ENCODE data around the gene SH3TC2.
"Not testable (repeated sequence)": the region's sequence is repeated elsewhere in the genome, so short reads cannot be mapped to it uniquely, and the experiment has no call there.

Gene SH3TC2

DNA sequence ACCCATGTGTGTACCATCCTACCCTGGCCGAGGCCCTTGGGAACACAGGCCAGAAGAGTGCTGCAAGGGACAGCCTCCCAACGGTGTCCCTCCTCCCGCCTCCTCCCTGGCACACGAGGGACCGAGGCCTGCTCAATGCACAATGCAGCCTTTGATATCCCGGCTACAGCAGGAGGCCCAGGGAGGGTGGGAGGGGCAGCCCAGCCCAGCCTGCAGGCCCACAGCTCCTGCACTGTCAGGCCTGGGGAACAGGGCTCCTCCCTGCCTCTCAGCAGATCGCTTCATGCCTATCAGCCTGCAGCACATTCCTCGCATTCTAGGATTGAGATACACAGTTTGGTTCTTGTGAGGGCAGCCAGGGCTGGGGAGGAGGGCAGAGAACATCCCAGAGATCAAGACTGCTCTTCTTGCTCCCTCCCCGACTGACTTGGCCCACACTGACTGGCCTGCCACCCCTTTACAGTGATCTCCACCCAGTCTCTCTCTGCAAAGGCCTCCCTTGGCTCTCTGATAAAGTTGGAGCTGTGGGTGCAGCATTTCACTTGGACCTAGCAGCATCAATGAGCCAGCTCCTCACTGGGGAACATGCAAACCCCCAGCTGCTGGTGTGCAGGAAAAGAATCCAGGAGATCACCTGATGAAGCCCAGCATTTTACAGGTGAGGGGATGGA is at the start of gene SH3TC2:
Gene SH3TC2 (minus strand): TSS at position 46 of the 671 bp plus-strand sequence. CDS start 40 bp downstream, at position 6.
- DNase-seq (ENCODE audit: low read depth in 3 of 3), result no peak

DNA sequence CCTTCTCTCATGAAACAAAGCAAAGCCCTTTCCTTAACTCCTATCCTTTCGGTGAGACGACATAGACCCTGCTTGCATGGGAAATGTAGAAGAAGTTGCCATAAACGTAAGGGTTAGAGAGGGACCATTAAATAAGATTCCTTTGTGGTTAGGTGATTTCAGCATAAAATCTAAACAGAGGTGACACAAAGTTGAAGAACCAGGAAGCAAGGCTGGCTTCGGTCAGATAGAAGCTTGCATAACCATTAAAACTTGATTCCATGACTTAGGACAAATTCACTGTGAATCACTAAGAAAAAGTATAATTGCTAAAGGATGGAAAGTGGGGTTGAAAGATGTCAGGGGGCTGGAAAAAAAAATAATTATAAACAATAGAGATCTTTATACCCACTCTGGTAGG is 47.5 kb upstream of the SH3TC2 start:
- DNase-seq (ENCODE audit: low read depth in 3 of 3), result no peak

- DNase-seq (ENCODE audit: low read depth in 3 of 3), result no peak
These were observed 45.9 kb upstream of the SH3TC2 start for GRCh38 chr5:149108651-149109280.

DNA sequence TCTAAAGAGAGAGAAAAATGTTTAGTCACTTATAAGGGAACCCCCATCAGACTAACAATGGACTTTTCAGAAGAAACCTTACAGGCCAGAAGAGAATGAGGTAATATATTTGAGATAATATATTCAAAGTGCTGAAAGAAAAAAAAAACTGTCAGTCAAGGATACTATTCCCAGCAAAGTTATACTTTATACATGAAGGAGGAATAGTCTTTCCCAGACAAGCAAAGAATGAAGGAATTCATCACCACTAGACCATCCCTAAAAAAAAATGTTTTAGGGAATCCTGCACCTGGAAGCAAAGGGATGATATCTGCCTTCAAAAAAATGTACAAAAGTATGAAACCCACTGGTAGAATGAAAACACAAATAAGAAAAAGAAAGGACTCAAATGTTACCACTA is 37.5 kb upstream of the SH3TC2 start:
- DNase-seq (ENCODE audit: low read depth in 3 of 3), result no peak

DNA sequence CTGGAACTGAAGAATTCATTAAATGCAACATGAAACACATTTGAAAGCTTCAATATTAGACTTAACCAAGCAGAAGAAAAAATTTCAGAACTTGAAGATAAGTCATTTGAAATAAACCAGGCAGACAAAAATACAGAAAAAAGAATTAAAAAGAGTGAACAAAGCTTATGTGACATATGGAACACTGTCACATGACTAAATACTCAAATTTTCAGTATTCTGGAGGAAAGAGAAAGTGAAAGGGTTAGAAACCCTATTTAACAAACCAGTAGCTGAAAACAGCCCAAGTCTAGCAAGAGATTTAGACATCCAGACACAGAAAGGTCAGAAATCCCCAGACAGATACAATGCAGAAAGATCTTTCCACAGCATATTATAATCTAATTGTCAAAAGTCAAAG is 37.1 kb upstream of the SH3TC2 start:
- no peak for DNase-seq (ENCODE audit: low read depth in 3 of 3)

DNA sequence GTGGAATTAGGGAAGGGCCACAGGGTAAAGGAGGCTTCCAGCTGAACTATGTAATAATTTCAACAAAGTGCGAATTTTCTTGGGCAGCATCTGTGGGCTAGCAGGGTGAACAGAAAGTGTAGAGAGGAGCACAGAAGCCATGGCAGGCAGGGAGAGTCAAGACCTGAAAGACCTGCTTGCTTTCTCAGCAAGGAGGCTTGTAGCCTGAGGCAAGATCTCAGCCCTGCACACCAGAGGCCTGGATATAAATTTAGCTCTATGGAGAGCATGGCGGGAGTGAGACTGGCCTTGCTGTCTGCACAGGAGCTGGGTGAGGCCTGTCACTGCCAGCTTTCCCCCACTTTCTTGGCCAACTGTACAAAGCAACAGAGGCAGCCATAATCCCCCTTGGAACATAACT is 32.1 kb upstream of the SH3TC2 start:
- DNase-seq (ENCODE audit: low read depth in 3 of 3), result no peak

DNA sequence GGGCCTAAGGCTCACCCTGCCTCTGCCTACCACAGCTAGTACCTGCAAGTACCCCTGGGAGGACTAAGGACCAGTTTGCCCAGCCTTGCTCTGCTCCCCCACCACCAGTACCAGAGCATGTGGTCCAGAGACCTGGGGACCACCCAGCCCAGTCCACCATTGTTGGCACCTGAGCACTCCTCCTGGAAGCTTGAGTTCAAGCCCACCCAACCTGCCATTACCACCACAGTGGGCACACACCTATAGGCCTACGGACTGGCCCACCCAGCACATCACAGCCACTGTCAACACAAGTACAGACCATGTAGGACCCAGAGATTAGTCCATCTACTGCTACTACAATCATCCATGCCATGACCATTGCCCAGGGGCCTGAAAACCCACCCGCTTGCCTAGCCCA is 30.8 kb upstream of the SH3TC2 start:
- no peak for DNase-seq (ENCODE audit: low read depth in 3 of 3)

DNA sequence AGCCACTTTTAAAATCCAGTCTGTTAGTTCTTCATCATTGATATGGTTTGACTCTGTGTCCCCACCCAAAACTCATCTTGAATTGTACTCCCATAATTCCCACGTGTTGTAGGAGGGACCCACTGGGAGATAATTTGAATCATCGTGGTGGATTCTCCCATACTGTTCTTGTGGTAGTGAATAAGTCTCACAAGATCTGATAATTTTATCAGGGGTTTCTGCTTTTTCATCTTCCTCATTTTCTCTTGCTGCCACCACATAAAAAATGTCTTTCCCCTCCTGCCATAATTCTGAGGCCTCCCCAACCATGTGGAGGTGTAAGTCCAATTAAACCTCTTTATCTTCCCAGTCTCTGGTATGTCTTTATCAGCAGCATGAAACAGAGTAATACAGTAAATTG is 26.9 kb upstream of the SH3TC2 start:
- DNase-seq (ENCODE audit: low read depth in 3 of 3), result no peak

DNA sequence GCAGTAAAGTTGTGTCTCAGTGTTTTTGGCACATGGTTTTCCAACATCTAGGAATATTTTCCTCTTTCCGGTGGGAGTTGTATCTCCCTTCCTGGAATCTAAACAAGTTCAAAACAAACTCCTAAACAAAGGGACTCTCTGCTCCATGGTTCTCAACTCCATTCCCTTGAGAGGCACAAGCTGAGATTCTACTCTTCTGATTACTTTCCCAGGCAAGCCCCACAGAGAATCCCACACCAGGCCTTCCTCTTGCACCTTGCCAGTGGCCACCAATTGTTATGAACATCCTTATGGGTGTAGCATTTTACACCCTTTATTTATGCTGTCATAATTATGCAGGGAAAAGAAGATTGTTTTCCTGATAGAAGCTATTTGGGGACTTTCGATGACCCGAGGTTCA is 25.8 kb upstream of the SH3TC2 start:
- DNase-seq (ENCODE audit: low read depth in 3 of 3), result no peak

DNA sequence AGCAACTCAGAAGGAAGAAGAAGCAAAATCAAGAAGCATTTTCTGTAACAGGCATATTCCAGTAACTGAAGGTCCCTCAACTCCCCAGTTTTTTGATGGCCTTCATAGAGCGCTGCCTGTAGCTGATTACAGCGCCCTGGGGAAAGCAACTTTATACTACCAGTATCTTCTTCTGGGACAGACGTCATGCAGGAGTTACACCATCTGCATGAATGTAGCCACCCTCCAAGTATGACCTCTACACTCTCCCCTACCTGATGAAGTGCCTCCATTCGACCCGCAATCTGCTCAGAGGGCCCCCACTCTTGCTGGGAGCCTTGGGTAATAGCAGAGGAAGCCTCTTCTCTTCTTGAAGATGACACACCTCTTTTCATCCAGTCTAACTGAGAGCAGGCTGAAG is 21.0 kb upstream of the SH3TC2 start:
- DNase-seq (ENCODE audit: low read depth in 3 of 3), result no peak

DNA sequence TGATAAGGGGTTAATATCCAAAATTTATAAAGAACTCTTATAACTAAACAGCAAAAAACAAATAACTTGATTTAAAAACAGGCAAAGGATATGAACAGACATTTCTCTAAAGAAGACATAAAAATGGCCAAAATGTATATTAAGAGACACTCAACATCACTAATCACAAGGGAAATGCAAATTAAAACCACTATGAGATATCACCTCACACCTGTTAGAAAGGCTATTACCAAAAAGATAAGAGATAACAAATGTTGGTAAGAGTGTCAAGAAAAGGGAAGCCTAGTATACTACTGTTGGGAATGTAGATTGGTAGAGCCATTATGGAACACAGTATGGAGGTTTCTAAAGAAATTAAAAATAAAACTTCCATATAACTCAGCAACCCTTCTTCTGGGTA is 19.4 kb upstream of the SH3TC2 start:
- no peak for DNase-seq (ENCODE audit: low read depth in 3 of 3)

GRCh38 chr5:149080294-149080693 is 17.4 kb upstream of the SH3TC2 start:
- no peak for DNase-seq (ENCODE audit: low read depth in 3 of 3)

- DNase-seq (ENCODE audit: low read depth in 3 of 3), result no peak
These were observed 17.0 kb upstream of the SH3TC2 start for GRCh38 chr5:149079883-149080282.

- DNase-seq (ENCODE audit: low read depth in 3 of 3), result not testable (repeated sequence)
These were observed 11.2 kb upstream of the SH3TC2 start for GRCh38 chr5:149074071-149074470.

DNA sequence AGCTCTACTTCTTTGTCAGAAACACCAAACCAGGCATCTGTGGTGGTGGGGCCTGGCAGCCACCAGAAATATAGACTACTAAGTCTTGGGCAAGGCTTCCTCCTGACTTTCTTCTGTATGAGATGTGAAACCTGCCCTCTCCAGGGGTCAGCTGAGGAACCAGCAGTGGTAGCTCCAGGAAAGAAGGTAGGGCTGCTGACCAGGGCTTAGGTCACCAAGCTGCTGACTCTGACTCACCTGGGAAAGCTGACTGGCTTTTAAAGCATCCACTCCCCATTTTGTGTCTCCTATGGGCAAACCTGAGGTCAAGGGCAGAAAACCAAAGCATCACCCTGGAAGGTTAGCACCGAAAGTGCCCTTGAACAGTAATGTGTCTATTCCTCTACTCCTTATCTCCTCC is 10.4 kb upstream of the SH3TC2 start:
- DNase-seq (ENCODE audit: low read depth in 3 of 3), result no peak

DNA sequence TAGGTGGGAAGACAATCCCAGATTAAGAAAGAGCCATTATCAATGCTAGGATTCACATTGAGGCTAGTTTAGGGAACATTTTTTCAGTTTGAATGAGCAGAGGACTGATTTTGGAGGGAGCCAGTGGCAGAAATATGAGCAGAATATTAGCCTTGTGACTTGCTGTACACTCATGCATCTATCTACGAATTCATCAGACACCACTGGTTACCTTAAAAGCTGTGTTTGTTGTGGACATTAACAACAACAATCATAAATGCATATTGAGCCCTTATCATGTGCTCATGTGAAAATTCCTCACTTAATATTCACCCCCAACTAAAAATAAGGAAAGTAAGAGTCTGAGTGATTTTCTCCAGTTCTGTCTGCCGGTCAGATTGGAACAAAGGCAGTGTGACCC is 9.9 kb upstream of the SH3TC2 start:
- no peak for DNase-seq (ENCODE audit: low read depth in 3 of 3)

DNA sequence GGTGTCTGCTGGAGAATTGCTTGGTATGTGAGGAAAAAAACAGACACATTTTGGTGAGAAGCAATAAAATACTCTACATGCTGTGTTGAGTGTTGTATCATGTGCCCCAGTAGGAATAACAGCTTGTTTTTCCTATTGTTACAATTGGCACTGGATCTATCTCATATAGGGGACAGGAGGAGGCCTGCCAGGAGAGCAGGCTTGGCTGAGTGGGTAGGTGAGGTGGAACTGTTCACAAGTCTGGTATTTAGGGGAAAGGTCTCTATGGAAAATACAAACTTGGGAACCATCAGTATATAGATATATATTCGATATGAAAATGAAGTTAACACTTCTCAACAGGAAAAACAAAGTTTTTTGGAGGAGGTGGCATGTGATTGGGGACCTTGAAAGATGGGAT is 9.5 kb upstream of the SH3TC2 start:
- no peak for DNase-seq (ENCODE audit: low read depth in 3 of 3)

DNA sequence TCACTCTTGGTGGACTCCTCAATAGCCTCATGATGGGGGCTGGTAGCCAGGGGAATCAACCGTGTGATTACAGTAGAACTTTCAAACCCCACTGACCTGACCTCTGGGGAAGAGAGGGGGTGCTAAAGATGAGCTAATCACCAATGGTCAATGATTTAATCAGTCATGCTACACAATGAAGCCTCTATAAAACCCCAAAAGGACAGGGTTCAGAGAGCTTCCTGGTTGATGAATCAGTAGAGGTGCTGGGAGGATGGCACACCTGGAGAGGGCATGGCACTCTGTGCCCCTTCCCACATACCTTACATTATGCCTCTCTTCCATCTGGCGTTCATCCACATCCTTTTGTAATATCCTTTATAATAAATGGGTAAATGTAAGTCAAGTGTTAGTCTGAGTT is 8.9 kb upstream of the SH3TC2 start:
- no peak for DNase-seq (ENCODE audit: low read depth in 3 of 3)

GRCh38 chr5:149071216-149071615 is 8.4 kb upstream of the SH3TC2 start:
- DNase-seq (ENCODE audit: low read depth in 3 of 3), result no peak

DNA sequence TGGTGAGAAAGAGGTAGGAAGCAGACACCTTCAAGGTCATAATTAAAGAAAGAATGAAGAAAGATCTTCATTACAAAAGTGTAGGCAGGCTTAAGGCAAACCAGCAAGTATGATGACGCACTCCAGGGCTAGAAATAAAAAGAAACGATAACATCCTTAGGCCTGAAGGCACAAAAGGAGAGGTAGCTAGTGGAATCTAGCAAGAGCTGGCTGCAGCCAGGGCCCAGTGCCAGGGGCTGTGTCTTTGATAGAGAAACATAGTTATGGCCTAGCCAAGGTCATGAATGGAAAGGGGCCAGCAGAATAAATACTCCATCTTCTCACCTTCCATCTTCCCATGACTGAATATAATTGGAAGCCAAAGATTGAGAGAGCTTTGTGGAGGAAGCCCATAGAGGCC is 6.8 kb upstream of the SH3TC2 start:
- no peak for DNase-seq (ENCODE audit: low read depth in 3 of 3)

DNA sequence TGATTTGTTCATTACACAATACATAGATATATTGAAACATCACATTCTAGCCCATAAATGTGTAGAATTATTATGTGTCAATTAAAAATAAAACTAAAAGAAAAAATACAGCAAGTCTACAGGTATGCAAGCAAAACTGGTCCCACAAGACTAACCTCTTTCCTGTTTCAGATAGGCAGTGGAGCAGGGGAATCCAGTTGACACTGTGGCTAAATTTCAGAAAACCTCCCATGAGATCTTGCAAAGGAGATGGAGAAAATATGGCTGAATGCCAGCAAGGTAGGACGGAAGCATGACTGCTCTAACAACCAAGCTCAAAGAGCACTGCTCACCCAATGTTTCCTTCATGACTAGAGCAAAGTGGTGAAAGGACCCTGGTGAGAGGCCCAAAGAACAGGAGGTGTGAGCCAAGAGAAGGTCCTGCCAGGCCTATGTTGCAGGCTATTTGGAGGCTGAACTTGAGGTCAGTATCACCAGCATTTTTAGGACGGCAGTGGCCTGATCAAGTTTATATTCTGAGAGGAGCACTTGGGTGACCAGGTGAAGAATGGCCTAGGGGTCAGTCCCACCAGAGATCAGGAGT is 1.1 kb upstream of the SH3TC2 start:
- no peak for DNase-seq (ENCODE audit: low read depth in 3 of 3)

DNA sequence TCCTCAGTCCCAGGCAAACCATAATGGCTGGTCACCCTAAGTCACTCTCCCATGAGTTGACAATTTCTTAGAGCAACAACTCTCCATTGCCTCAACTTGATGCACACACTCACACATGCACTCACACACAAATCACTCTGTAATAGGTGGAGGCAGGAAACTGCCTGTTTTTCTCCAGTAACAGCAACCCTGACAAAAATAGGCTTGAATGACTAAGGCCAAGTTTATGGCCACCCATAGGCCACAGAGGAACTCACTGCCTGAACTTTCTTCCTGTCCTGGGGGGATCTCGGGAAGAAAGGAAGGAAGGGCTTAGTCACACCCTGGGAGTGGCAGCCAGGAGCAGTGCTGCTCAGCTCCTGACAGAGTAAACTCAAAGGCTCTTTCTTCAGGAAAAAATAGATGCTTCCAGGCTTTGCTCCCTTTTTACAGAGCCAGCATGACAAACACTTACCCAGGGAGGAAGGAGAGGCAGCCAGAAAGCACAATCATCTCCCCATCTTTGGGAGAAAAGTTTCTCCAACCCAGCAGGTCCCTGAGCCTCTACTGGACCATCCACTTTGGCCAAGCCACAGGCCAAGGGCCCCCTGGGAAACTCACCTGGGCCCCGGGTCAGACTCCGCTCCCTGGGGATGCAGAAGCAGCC is 368 bp downstream of the SH3TC2 start:
- DNase-seq (ENCODE audit: low read depth in 3 of 3), result no peak

GRCh38 chr5:149061341-149061740 is 1.5 kb downstream of the SH3TC2 start:
- no peak for DNase-seq (ENCODE audit: low read depth in 3 of 3)
